Lower lobe of right lung (tissue), 2 donors: ENCODE measurements around the gene IL5RA. TPM values are rescaled to one million over a fixed set of nuclear protein-coding genes. Genes with fewer than 3 reads are reported as not detected.

Source experiments
- ATAC-seq, 2 donors: fragments of 200-7000 bp; cut with Tn5 transposase; one replicate each; pipeline ENCODE4 v1.9.1; 2020 to 2022; ENCODE audit warnings: mild to moderate bottlenecking in 2 of 2, moderate library complexity in 2 of 2
- DNase-seq: peaks from one replicate; pipeline ENCODE4 v3.0.0-alpha.2; 2020
- H3K27ac ChIP-seq: fragments of 200-600 bp; one replicate; pipeline ENCODE4 v1.8.0; 2022
- H3K27me3 ChIP-seq: fragments of 200-600 bp; one replicate; pipeline ENCODE4 v1.8.0; 2022; ENCODE audit warnings: low read depth
- H3K36me3 ChIP-seq: fragments of 200-600 bp; one replicate; pipeline ENCODE4 v1.8.0; 2022; ENCODE audit warnings: mild to moderate bottlenecking
- H3K4me1 ChIP-seq: fragments of 200-600 bp; one replicate; pipeline ENCODE4 v1.8.0; 2022
- H3K4me3 ChIP-seq: fragments of 200-600 bp; one replicate; pipeline ENCODE4 v1.8.0; 2022; ENCODE audit warnings: mild to moderate bottlenecking
- H3K9me3 ChIP-seq: fragments of 200-600 bp; one replicate; pipeline ENCODE4 v1.8.0; 2022
- intact Hi-C: fragments of 100-400 bp; cut with DNase I; formaldehyde crosslinking; loops from one replicate; pipeline ENCODE4 v1.11.0; 2022
- total RNA-seq: library from RNA; stranded (reverse); fragmentation: NEBNext Ultra II Directional; extraction: Animal tissue kit (Norgen Biotek cat#: 25700); gene quantifications from one replicate; pipeline ENCODE4 v1.2.1, GENCODE V29; 2021
- TF ChIP-seq, protein P1 (sequence below): fragments of 200-600 bp; IDR thresholded peaks from one replicate; pipeline ENCODE4 v1.8.0; 2022; ENCODE audit warnings: antibody characterized with exemption, mild to moderate bottlenecking
- donor health status: DM: no; HTN: yes; CAD: no; lungs with severe emphysema.

Gene IL5RA
- total RNA-seq, 1 donor from 2014 or later = 5.6 TPM

DNA sequence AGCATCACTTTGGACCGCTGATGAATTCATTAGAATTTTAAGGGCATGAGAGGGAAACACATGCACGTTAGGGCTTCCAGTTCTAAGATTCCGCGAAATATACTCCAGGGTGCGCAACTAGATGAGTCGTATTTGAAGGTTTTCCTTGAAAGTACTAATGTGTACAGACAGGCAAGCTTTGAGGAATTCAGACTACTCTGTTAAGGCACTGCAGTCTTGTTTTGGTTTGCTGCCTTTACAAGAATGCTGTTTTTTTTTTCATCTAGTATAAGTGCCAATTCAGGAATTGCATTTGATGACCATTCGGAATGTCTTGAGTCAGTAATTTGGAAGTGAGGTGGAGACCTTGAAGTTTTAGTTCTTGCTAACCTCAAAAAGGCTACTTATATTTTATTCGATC is 35.7 kb upstream of the IL5RA start:
- Histone ChIP-seq H3K9me3 (no peaks in the 10 kb centered on the region), H3K27ac (no peak overlapping the region), H3K4me3 (no peak overlapping the region), H3K36me3 (peaks cover 96% of the 10 kb centered on the region), H3K27me3 (no peaks in the 10 kb centered on the region), H3K4me1 (peaks cover 10% of the 10 kb centered on the region)
- intact Hi-C loops = no loop called here
- DNase-seq (no peak), ATAC-seq (no peak)
- TF ChIP-seq, protein P1, sequence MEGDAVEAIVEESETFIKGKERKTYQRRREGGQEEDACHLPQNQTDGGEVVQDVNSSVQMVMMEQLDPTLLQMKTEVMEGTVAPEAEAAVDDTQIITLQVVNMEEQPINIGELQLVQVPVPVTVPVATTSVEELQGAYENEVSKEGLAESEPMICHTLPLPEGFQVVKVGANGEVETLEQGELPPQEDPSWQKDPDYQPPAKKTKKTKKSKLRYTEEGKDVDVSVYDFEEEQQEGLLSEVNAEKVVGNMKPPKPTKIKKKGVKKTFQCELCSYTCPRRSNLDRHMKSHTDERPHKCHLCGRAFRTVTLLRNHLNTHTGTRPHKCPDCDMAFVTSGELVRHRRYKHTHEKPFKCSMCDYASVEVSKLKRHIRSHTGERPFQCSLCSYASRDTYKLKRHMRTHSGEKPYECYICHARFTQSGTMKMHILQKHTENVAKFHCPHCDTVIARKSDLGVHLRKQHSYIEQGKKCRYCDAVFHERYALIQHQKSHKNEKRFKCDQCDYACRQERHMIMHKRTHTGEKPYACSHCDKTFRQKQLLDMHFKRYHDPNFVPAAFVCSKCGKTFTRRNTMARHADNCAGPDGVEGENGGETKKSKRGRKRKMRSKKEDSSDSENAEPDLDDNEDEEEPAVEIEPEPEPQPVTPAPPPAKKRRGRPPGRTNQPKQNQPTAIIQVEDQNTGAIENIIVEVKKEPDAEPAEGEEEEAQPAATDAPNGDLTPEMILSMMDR = no peak

DNA sequence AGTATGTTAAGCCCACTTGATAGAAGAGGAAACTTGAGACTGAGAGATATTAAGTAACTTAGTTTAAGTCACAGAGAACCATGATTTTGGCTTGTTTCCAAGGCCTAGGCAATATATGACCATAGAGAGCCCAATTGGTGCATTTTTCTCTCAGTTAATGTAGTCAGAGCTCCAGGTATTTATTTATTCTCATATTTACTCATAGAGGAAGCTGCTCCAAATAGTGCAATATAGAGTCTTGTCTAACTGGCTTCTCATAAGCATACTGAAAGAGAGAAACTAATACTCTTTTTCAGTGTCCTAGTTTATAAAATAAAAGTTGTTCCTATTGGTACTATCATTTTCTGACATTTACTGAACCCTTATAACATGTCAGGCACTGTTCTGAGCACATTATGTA is 31.8 kb upstream of the IL5RA start:
- Histone ChIP-seq H3K27ac (no peak overlapping the region), H3K9me3 (no peaks in the 10 kb centered on the region), H3K4me1 (no peaks in the 10 kb centered on the region), H3K4me3 (no peak overlapping the region), H3K36me3 (peaks cover 93% of the 10 kb centered on the region), H3K27me3 (no peaks in the 10 kb centered on the region)
- intact Hi-C loops = no loop called here
- TF ChIP-seq, protein P1 = no peak
- ATAC-seq (no peak), DNase-seq (no peak)

DNA sequence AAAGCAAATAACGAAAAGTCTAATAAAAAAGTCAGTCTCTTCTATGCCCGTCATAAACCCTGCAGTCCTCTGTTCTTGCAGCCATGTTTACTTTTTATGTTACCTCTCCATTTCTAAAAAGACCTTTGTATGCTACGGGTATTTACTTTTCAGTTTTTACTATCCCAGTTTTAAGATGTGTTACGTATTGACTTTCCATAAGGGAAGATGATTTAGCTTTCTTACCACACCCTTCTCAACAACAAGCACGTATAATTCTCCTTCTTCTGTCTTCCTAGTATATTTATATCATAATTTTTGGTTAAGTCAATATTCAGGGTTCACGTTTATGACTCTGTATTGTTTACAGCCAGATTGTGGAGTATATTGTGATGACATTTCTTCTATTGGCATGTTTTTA is 27.4 kb upstream of the IL5RA start:
- H3K27me3 ChIP-seq = no peaks in the 10 kb centered on the region
- TF ChIP-seq, protein P1 = no peak
- ATAC-seq = no peak
- no peaks in the 10 kb centered on the region for H3K4me1 ChIP-seq
- H3K4me3 ChIP-seq = no peak overlapping the region
- no peaks in the 10 kb centered on the region for H3K9me3 ChIP-seq
- peaks cover 55% of the 10 kb centered on the region for H3K36me3 ChIP-seq
- H3K27ac ChIP-seq = no peak overlapping the region
- DNase-seq = no peak
- intact Hi-C loops = no loop called here

DNA sequence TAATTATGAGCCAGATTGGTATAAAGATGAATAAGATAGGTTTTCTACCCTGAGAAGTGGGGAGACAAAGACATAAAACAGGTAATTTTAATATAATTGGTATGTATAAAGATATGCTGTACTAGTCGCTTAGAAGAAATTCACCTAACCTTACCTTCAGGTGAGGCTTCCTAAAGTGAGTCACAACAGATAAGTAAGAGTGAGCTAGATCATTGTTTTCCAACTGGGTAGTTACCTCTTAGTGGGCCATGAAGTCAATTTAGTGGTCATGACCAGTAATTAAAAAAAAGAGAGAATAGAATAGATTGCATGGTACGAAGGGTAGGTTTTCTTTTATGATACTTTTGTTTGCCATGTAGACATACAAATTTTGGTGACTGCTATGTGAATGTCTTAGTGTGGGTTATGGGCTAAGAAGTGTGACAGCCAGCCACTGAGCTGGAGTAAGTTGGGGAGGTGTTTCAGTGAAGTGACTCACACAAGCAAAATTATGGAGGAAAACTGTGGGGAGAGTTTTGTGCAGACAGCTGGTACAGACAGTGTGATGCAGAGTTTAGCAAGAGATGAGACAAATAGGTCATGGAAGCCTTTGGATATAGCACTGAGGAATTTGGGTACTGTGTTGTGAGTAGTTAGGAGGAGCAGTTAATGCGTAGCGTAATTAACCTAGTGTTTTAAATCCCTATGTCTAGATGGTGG is 24.7 kb upstream of the IL5RA start:
- peaks cover 44% of the 10 kb centered on the region for H3K36me3 ChIP-seq
- H3K9me3 ChIP-seq = no peaks in the 10 kb centered on the region
- ATAC-seq (no peak), DNase-seq (no peak)
- no peaks in the 10 kb centered on the region for H3K27me3 ChIP-seq
- no peak overlapping the region for H3K27ac ChIP-seq
- no peak overlapping the region for H3K4me3 ChIP-seq
- no peaks in the 10 kb centered on the region for H3K4me1 ChIP-seq
- intact Hi-C loops = no loop called here
- TF ChIP-seq, protein P1 = no peak

DNA sequence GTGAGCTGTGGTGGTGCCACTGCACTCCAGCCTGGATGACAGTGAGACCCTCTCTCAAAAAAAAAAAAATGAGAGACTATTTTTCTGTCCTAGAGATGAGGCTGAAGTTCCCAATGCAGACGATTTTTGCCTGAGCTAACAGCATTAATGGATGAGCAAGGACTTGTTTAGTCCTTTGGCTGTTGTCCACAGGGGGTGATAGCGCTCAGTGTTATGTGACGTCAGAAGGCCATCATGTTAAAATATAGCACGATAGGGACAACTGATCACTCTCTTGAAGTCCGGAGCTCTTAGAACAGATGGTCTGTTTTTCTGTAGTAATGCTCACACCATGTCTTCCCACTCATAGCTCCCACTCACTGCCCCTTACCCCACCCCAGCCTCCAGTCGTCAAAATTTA is 23.3 kb upstream of the IL5RA start:
- Histone ChIP-seq H3K4me3 (no peak overlapping the region), H3K9me3 (no peaks in the 10 kb centered on the region), H3K27ac (no peak overlapping the region), H3K36me3 (peaks cover 40% of the 10 kb centered on the region), H3K27me3 (no peaks in the 10 kb centered on the region), H3K4me1 (peaks cover 10% of the 10 kb centered on the region)
- DNase-seq (no peak), ATAC-seq (no peak)
- TF ChIP-seq, protein P1 = no peak
- intact Hi-C loops = no loop called here
